HT1080 (cell line): ENCODE measurements around the gene EHMT2. TPM values are rescaled to one million over a fixed set of nuclear protein-coding genes. Genes with fewer than 3 reads are reported as not detected.
"Not testable (repeated sequence)": the region's sequence is repeated elsewhere in the genome, so short reads cannot be mapped to it uniquely, and the experiment has no call there.

Experiments
- DNase-seq: peaks from one replicate; pipeline ENCODE4 v3.0.0-alpha.2; 2015; ENCODE audit warnings: low read depth
- total RNA-seq: library from RNA; depleted of rRNA; stranded (reverse); fragments of >200 nt; shearing (Covaris generic); gene quantifications from 2 replicates; pipeline ENCODE4 v1.2.3, GENCODE V29; 2014

Gene EHMT2
- total RNA-seq, 1 experiment from 2014 or later: 57.5 TPM

DNA sequence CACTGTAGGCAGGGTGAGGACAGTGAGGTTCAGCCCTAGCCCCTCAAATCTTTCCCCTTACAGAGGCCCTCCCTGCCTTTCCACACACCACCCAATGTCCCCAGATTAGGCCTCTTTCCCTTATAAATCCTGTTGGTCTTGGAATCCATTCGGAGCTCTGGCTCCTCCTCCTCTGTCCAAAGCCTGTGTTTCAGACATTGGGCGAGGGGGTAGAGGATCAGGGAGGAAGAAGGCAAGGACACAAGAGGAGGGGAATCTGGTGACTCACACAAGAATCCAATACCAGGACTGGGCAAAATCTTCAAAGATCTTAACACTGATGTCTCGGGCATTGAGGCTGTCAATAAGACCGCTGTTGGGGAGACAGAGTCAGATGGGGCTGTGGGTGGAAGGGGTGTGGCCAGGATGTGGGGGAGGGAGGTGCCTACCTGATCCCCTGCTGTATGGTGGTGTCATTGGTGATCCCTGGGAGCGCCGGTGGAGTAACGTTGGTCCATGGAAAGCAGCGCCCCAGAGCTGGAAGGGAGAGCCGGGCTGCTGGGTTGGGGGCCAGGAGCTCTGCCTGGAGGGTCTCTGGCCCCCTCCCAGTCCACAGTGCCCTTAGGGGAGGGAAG is 26.3 kb downstream of the EHMT2 start:
- DNase-seq: peak; percentile 39

DNA sequence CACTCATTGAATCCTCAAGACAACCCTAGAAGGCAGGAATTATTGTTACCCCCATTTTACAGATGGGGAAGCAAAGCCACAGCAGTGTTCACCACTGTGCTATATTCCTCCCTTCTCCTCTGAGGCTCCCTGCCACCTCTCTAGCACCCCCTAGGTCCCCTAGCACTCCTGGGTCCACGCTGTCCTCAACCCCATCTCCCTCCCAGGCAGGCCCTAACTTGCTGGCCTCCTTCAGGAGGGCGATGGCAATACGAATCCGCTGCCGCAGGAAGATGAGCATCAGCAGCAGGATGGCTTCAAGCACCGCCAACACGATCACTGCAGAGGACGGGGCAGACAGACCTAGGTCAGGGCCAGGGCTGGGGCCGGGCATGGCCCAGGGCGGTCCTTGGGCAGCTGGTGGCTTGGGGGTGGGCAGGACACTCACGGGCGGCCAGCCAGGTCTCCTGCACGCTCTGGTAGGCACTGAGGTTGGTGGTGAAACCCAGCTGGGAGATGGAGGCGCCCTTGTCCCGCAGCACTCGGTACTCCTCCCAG is 27.0 kb downstream of the EHMT2 start:
- no peak for DNase-seq

DNA sequence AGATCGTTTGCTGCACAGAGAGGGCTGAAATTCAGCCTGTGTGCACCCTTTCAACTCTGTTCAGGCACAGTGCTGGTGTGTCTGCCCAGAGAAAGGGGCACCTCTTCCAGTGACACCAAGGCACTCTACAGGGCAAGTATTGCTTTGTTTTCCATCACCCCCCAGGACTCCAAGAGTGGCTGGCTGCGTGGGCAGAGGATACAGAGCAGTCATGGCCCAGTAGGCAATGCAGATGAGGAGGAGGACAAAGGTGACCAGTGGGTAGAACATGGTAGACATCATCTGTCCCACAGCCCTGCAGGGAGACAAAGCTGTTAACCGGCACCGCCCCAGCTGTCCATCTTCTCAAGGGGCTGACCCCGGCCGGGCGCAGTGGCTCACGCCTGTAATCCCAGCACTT is 28.2 kb downstream of the EHMT2 start:
- DNase-seq: no peak

DNA sequence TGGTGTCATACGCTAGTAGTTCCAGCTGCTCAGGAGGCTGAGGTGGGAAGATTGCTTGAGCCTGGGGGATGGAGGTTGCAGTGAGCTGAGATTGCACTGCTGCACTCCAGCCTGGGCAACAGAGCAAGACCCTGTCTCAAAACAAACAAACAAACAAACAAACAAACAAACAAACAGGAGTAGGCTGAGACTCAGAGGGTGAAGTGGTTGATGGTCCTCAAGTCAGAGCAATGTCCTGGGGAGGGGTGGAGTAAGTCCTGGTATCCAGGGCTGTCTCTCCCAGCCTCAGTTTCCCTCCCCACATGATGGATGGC is 28.9 kb downstream of the EHMT2 start:
- DNase-seq: not testable (repeated sequence)

DNA sequence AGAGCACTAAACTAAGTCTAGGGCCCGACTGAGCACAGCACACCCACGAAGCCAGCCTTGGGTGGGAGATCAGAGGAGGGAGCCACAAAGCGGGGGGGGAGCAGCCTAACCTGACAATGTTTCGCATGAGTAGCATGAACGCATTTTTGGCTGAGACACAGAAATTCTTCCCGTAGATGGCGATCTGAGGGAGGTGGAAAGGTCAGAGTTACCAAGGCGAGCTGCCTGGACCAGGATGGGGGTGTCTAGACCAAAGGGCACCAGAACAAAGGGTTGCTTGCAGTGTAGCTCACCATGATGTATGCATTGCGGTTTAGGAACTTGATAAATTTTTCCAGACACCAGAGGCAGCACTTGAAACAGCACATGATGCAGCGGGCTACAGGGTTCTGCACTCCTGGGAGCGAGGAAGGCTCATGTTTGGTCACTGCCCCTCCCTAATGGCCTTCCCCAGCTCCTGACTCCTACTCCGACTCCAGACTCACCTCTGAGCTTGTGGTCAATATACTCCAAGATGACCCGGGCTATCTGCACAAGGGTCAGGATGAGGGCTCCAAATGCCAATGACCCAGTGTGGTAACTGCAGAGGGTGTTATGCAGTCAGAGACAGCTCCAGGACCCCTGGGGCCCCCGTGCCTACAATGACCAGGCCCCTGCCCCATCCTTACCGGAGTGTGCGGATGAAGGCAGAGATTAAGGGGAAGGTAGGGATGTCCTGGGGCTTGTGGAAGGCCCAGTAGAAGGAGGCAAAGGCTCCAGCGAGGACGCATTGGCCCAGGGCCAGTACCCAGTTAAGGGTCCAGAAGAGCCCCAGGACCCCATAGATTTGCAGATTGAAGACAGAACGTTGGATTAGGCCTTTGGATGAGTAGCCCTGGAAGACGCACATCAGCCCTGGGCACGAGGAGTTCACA is 32.0 kb downstream of the EHMT2 start:
- DNase-seq: no peak

DNA sequence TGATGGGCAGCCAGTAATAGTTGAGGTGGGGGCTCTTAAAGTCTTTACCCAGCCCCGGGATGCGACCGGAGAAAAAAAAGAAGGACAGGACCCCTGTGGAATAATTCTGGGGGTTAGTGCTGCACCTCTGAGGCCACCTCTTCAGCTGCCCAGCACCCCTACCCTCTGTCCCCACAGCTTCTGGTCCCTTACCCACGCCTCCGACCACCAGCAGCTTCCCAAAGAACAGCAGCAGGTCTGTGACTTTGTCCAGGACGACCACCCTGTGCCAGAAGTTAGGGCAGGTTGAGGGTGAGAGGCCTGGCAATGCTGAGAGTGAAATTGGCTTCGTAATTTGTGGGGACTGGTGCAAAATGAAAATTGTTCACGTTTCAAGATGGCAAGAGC is 32.7 kb downstream of the EHMT2 start:
- no peak for DNase-seq

DNA sequence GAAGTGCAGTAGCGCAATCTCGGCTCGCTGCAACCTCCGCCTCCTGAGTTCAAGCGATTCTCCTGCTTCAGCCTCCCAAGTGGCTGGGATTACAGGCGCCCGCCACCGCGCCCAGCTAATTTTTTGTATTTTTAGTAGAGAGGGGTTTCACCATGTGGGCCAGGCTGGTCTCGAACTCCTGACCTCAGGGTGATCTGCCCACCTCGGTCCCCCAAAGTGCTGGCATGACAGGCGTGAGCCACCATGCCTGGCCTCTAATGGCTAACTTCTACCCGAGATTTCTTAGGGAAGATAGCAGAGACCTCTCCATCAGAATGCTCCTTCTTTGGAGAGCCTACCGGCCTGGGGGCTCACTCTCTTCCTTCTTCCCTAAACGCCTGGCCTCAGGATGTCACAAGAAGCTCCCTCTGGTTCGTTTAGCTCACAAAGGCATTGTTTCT is 33.4 kb downstream of the EHMT2 start:
- not testable (repeated sequence) for DNase-seq

DNA sequence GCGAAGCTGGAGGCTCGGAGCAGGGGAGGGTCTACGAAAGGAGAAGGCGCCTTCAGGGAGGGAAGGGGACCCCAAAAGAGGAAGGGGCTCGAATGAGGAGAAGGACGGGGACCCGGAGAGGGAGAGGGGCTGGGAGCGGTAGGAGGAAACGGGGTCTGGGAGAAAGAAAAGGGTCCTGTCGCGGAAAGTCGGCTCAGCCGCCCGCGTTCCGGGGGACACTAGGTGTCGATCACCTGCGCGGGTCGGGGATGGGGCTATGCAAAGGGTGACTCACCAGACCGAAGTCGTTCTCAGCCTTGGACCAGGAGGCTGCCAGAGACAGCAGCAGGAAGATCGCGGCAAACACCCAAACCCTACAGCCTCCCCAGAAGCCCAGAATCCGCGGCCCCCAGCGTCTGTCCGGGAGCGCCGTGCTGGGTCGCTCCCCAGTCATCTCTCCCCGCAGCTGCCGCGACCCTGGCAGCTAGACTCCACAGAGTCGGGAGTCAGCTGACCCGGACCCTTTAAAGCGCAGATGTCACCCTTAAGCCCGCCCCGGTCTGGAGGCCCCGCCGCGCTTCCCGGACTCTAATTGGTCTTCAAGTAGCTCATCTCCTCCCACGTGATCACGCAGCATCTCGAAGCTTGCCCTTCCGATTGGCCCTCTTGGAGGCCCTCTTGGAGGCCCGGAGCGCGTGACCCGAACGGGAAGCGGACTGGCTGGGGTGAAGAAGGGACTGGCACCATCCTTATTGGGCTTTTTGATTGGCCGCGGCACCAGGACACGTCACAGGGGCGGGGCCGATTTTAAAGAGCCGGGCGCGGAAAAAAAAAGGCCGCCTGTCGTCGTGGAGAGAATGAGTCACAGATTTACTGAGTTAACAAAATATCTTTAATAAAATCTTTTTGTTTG is 34.9 kb downstream of the EHMT2 start, which contains the start of gene NEU1:
TSS of gene NEU1 (minus strand) at position 478 of the 892 bp plus-strand sequence. CDS start at position 433, 45 bp downstream.
- DNase-seq: peak; percentile 100

DNA sequence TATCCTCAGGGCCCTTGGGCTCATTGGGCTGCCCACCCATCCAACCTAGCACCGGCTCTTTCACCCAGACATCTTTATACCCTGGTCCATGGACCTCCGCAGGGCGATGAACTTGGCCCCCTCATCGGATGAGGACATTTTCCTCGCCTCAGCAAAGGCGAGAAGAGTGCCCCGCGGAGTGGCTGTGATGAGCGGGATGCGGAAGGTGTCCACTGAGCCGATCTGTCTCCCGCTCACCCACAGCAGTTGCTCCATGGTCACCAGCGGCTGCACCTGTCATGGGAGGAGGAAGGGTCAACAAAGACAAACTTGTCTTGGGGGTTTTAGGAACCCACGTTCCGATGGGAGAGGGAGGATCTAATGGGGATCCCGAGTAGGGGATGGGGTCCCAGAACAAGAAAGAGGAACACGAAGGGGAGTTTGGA is 35.6 kb downstream of the EHMT2 start:
- DNase-seq: no peak

DNA sequence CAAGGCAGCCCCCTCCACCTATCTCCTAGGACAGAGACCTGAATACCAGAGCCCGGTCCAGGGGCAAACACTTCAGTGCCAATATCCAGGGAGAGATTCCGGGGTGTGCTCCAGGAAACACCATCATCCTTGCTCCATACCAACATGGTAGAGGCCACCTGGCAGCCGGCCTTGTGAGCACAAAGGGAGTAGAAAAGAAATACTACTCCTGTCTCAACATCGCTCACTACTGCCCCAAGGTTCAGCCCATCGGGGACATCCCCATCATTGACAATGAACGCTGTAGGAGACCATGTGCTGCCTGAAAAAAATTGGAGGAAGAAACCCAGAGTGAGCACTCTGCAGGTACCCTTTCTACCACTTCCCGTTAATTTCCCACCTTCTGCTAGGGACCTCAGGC is 36.3 kb downstream of the EHMT2 start:
- DNase-seq: no peak

DNA sequence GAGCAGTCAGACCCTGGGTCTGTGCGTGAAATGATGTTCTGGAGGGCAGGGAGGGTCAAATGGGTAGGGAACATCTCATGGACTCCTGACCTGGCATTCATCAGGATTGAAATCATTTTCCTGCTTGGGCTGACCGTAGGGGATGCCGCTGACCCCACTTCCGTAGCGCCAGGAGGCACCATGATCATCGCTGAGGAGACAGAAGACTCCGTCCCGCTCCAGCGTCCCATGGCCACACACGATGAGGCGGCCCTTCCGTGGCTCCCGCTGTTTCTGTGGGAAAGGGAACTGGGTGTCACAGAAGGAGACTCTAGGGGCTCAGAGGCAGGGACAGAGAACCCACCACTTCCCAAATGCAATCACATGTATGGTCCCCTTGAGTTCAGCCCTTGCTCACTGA is 37.1 kb downstream of the EHMT2 start:
- DNase-seq: no peak

DNA sequence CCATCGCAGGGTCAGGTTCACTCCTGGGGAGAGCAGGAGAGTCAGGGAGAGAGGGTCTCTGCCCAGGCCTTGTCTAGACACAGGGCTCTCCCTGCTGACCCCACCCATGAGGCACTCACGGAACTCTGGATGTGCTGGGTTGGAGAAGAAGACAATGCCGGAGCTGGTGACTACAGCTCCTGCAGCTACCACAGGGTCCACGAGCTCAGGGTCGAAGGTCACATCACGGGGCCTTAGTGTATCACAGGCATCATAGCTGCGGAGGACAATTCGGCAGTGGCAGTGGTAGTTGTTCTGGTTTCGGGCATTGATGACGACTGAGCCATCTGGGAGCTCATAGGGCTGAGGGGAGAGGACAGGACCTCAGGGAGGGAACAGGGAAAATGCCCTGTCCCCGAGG is 37.6 kb downstream of the EHMT2 start:
- no peak for DNase-seq

DNA sequence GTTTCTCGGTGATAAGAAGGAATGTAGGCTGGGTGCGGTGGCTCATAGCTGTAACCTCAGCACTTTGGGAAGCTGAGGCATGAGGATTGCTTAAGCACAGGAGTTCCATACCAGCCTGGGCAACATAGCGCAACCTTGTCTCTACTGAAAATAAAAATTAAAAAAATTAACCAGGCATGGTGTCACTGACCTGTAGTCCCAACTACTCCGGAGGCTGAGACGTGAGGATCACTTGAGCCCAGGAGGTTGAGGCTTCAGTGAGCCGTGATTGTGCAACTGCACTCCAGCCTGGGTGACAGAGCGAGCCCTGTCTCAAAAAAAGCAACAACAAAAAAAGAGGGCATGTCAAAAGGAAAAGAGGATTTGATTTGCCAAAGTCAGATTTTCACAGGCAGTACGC is 38.8 kb downstream of the EHMT2 start:
- no peak for DNase-seq

DNA sequence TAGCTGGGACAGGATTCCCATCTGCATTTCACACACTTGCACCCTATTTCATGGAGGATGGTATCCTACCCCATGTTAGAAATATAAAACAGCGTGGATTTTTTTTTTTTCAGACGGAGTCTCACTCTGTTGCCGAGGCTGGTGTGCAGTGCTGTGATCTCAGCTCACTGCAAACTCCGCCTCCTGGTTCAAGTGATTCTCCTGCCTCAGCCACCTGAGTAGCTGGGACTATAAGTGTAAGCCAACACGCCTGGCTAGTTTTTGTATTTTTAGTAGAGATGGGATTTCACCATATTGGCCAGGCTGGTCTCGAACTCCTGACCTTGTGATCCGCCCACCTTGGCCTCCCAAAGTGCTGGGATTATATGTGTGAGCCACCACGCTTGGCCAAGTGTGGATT is 39.7 kb downstream of the EHMT2 start:
- DNase-seq: not testable (repeated sequence)

DNA sequence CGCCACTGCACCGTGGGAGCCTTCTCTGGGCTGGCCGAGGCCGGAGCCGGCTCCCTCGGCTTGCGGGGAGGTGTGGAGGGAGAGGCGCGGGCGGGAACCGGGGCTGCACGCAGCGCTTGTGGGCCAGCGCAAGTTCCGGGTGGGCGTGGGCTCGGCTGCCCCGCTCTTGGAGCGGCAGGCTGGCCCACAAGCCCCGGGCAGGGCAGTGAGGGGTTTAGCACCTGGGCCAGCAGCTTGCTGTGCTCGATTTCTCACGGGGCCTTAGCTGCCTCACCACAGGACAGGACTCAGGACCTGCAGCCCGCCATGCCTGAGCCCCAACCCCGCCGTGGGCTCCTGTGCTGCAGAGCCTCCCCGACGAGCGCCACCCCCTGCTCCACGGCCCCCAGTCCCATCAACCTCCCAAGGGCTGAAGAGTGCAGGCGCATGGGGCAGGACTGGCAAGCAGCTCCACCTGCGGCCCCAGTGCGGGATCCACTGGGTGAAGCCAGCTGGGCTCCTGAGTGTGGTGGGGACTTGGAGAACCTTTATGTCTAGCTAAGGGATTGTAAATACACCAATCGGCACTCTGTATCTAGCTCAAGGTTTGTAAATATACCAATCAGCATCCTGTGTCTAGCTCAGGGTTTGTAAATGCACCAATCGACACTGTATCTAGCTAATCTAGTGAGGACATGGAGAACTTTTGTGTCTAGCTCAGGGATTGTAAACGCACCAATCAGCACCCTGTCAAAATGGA is 45.3 kb downstream of the EHMT2 start:
- DNase-seq: not testable (repeated sequence)

DNA sequence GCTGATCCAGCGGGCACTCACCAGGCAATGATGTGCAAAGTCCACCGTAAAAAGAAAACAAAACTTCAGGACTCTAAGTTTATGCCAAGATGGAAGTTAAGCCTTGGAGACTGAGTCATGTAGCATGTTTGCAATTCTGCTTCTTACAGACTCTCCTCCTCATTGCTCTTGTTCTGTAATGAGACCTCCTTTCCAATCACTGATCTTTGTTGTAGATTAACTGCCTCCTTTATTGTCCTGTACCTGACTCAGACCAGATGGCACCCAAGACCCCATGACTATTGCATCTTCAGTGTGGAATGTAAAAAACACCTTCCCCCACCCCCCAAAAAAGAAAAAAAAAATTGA is 46.0 kb downstream of the EHMT2 start:
- no peak for DNase-seq

DNA sequence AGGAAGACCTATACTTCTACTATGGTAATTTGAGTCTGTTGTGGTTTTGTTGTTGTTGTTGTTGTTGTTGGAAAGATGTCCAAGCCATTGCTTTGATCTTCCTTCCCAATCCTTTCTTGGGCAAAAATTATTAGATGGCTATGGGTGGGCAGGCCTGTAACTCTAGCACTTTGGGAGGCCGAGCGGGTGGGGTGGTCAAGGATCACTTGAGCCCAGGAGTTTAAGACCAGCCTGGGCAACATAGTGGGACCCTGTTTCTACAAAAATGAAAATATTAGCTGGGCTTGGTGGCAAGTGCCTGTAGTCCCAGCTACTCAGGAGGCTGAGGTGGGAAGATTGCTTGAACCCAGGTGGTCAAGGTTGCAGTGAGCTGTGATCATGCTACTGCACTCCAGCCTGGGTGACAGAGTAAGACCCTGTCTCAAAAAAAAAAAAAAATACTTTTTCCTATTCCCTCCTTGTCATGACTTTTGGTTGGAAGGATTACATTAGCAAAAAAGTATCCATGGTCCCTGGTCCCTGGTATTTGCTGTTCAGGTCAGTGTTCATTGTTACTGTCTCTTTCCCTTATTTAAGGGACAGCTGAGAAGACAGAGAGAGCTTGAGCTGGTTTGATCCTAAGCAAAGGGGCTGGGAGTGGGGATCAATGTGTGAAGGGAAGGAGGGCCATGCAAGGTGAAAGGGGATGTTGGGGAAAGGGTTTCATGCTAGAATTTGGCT is 46.6 kb downstream of the EHMT2 start:
- DNase-seq: no peak

DNA sequence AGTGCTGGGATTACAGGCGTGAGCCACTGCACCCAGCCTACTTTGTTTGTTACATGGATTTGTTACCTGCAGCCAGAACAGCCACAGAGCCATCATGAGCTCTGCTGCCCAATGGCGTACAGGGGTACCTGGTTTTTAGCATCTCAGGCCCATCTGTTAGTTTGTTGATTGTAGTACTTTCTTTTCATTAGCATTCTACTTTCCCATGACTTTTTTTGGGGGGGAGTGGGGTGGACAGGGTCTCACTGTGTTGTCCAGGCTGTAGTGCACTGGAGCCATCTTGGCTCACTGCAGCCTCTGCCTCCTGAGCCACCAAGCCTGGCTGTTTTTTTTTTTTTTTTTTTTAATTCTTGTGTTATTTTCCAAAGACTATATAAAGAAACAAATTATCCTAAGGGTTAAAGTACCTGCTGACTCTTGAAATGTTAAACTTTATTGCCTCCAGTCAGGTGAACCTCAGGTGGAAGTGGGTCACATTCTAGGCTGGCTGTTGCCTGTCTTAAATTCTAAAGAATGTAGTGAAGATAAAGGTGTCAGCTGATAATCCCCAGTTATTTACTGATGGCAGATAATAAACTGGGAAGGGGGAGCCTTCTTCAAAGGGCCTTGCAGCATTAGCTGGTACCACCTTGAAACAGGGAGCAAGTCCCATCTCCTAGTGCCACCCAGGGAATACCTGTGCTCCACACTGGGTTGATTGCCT is 50.1 kb downstream of the EHMT2 start:
- no peak for DNase-seq

DNA sequence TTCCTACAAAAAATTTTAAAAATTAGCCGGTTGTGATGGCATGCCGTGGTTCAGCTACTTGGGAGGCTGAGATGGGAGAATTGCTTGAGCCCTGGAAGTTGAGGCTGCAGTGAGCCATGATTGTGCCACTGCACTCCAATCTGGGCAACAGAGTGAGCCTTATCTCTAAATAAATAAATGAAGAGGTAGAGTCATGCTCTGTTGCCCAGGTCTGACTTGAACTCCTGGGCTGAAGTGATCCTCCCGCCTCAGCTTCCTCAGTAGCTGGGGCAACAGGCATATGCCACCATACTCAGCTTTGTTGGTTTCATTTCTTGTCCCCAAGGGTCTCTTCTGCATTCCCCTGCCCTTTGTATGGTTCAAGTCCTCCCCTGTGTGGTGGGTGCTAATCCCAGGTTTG is 53.0 kb downstream of the EHMT2 start:
- DNase-seq: no peak

DNA sequence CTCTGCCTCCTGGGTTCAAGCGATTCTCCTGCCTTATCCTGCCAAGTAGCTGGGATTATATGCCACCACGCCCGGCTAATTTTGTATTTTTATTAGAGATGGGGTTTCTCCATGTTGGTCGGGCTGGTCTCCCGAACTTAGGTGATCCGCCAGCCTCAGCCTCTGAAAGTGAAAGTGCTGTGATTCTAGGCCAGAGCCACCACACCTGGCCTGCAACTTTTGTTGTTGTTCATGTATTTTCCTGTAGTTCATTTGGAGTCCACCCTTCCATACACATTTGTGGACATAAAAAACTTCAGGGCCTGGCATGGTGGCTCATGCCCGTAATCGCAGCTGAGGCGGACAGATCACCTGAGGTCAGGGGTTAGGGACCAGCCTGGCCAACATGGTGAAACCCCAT is 55.4 kb downstream of the EHMT2 start:
- DNase-seq: no peak
